ENCODE data around the gene KSR1.

KSR1 gene

GRCh38 chr17:27514595-27515413, 58.6 kb downstream of the KSR1 start:
- DNase-seq (ENCODE audit: low spot score) = no peak

GRCh38 chr17:27518048-27518447, 61.8 kb downstream of the KSR1 start:
- DNase-seq (ENCODE audit: low spot score) = no peak

GRCh38 chr17:27518545-27519521, 62.6 kb downstream of the KSR1 start:
- DNase-seq (ENCODE audit: low spot score) = no peak

GRCh38 chr17:27519550-27519949, 63.3 kb downstream of the KSR1 start:
- no peak for DNase-seq (ENCODE audit: low spot score)

- DNase-seq (ENCODE audit: low spot score) = no peak
Observed at GRCh38 chr17:27520491-27521185, 64.4 kb downstream of the KSR1 start.

- no peak for DNase-seq (ENCODE audit: low spot score)
Observed at GRCh38 chr17:27521281-27522027, 65.2 kb downstream of the KSR1 start.

- DNase-seq (ENCODE audit: low spot score) = no peak
Observed at GRCh38 chr17:27522028-27522635, 65.9 kb downstream of the KSR1 start.

GRCh38 chr17:27523712-27524111, 67.5 kb downstream of the KSR1 start:
- no peak for DNase-seq (ENCODE audit: low spot score)

GRCh38 chr17:27524594-27524993, 68.3 kb downstream of the KSR1 start:
- DNase-seq (ENCODE audit: low spot score) = no peak

- DNase-seq (ENCODE audit: low spot score) = no peak
Observed at GRCh38 chr17:27525316-27525715, 69.1 kb downstream of the KSR1 start.

GRCh38 chr17:27525836-27526603, 69.8 kb downstream of the KSR1 start:
- DNase-seq (ENCODE audit: low spot score) = no peak

GRCh38 chr17:27526604-27527002, 70.4 kb downstream of the KSR1 start:
- no peak for DNase-seq (ENCODE audit: low spot score)

- no peak for DNase-seq (ENCODE audit: low spot score)
Observed at GRCh38 chr17:27529230-27529796, 73.1 kb downstream of the KSR1 start.

GRCh38 chr17:27530764-27531391, 74.6 kb downstream of the KSR1 start:
- DNase-seq (ENCODE audit: low spot score) = no peak

GRCh38 chr17:27531469-27531961, 75.3 kb downstream of the KSR1 start:
- no peak for DNase-seq (ENCODE audit: low spot score)

- no peak for DNase-seq (ENCODE audit: low spot score)
Observed at GRCh38 chr17:27532269-27533263, 76.3 kb downstream of the KSR1 start.

- DNase-seq (ENCODE audit: low spot score) = no peak
Observed at GRCh38 chr17:27533874-27534815, 77.9 kb downstream of the KSR1 start.
